ENCODE results near the gene BCAS3.

BCAS3 gene

DNA sequence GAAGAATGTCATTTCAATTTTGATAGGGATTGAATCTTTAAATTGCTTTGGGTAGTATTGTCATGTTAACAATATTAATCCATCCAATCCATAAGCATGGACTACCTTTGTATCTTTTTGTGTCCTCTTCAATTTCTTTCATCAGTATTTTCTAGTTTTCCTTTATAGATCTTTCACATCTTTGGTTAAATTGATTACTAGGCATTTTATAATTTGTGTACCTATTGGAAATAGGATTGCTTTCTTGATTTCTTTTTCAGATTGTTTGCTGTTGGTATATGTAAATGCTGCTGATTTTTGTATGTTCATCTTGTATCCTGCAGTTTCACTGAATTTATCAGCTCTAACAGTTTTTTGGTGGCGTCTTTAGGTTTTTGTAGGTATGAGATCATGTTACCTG lies 24.1 kb upstream of the BCAS3 start:
- TF ChIP-seq TOX (CRISPR knock-in tag; IDR thresholded peaks at IDR 0.05; ENCODE audit: borderline replicate concordance): no peak
- TF ChIP-seq ZNF565 (CRISPR knock-in tag; conservative IDR thresholded peaks at IDR 0.05; ENCODE audit: low read depth): no peak
- TF ChIP-seq, protein P1, sequence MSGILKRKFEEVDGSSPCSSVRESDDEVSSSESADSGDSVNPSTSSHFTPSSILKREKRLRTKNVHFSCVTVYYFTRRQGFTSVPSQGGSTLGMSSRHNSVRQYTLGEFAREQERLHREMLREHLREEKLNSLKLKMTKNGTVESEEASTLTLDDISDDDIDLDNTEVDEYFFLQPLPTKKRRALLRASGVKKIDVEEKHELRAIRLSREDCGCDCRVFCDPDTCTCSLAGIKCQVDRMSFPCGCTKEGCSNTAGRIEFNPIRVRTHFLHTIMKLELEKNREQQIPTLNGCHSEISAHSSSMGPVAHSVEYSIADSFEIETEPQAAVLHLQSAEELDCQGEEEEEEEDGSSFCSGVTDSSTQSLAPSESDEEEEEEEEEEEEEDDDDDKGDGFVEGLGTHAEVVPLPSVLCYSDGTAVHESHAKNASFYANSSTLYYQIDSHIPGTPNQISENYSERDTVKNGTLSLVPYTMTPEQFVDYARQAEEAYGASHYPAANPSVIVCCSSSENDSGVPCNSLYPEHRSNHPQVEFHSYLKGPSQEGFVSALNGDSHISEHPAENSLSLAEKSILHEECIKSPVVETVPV (CRISPR knock-in tag; IDR thresholded peaks at IDR 0.05): no peak
- TF ChIP-seq PPARA (CRISPR knock-in tag; IDR thresholded peaks at IDR 0.05; ENCODE audit: borderline replicate concordance): no peak
- TF ChIP-seq, protein P2, sequence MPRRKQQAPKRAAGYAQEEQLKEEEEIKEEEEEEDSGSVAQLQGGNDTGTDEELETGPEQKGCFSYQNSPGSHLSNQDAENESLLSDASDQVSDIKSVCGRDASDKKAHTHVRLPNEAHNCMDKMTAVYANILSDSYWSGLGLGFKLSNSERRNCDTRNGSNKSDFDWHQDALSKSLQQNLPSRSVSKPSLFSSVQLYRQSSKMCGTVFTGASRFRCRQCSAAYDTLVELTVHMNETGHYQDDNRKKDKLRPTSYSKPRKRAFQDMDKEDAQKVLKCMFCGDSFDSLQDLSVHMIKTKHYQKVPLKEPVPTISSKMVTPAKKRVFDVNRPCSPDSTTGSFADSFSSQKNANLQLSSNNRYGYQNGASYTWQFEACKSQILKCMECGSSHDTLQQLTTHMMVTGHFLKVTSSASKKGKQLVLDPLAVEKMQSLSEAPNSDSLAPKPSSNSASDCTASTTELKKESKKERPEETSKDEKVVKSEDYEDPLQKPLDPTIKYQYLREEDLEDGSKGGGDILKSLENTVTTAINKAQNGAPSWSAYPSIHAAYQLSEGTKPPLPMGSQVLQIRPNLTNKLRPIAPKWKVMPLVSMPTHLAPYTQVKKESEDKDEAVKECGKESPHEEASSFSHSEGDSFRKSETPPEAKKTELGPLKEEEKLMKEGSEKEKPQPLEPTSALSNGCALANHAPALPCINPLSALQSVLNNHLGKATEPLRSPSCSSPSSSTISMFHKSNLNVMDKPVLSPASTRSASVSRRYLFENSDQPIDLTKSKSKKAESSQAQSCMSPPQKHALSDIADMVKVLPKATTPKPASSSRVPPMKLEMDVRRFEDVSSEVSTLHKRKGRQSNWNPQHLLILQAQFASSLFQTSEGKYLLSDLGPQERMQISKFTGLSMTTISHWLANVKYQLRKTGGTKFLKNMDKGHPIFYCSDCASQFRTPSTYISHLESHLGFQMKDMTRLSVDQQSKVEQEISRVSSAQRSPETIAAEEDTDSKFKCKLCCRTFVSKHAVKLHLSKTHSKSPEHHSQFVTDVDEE (CRISPR knock-in tag; IDR thresholded peaks at IDR 0.05): no peak
- no peak for TF ChIP-seq OSR1 (CRISPR knock-in tag; IDR thresholded peaks at IDR 0.05)
- no peak for TF ChIP-seq GLIS3 (CRISPR knock-in tag; IDR thresholded peaks at IDR 0.05)
- no peak for TF ChIP-seq ZFP30 (CRISPR knock-in tag; IDR thresholded peaks at IDR 0.05)
- TF ChIP-seq SNAI2 (CRISPR knock-in tag; IDR thresholded peaks at IDR 0.05): no peak
- TF ChIP-seq TCF4 (CRISPR knock-in tag; IDR thresholded peaks at IDR 0.05; ENCODE audit: borderline replicate concordance): no peak
- TF ChIP-seq BACH2 (CRISPR knock-in tag; IDR thresholded peaks at IDR 0.05; ENCODE audit: borderline replicate concordance): no peak
- no peak for TF ChIP-seq ZC3H10 (CRISPR knock-in tag; IDR thresholded peaks at IDR 0.05)
- TF ChIP-seq PATZ1 (CRISPR knock-in tag; IDR thresholded peaks at IDR 0.05; ENCODE audit: borderline replicate concordance): no peak
- no peak for TF ChIP-seq RARB (CRISPR knock-in tag; IDR thresholded peaks at IDR 0.05)
- no peak for TF ChIP-seq ISL1 (CRISPR knock-in tag; IDR thresholded peaks at IDR 0.05)
- TF ChIP-seq, protein P3, sequence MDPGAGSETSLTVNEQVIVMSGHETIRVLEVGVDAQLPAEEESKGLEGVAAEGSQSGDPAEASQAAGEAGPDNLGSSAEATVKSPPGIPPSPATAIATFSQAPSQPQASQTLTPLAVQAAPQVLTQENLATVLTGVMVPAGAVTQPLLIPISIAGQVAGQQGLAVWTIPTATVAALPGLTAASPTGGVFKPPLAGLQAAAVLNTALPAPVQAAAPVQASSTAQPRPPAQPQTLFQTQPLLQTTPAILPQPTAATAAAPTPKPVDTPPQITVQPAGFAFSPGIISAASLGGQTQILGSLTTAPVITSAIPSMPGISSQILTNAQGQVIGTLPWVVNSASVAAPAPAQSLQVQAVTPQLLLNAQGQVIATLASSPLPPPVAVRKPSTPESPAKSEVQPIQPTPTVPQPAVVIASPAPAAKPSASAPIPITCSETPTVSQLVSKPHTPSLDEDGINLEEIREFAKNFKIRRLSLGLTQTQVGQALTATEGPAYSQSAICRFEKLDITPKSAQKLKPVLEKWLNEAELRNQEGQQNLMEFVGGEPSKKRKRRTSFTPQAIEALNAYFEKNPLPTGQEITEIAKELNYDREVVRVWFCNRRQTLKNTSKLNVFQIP (CRISPR knock-in tag; IDR thresholded peaks at IDR 0.05; ENCODE audit: borderline replicate concordance, low read depth): no peak
- TF ChIP-seq, protein P4, sequence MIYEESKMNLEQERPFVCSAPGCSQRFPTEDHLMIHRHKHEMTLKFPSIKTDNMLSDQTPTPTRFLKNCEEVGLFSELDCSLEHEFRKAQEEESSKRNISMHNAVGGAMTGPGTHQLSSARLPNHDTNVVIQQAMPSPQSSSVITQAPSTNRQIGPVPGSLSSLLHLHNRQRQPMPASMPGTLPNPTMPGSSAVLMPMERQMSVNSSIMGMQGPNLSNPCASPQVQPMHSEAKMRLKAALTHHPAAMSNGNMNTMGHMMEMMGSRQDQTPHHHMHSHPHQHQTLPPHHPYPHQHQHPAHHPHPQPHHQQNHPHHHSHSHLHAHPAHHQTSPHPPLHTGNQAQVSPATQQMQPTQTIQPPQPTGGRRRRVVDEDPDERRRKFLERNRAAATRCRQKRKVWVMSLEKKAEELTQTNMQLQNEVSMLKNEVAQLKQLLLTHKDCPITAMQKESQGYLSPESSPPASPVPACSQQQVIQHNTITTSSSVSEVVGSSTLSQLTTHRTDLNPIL (CRISPR knock-in tag; IDR thresholded peaks at IDR 0.05; ENCODE audit: low read depth): no peak
- TF ChIP-seq ZFP3 (CRISPR knock-in tag; IDR thresholded peaks at IDR 0.05): no peak
- TF ChIP-seq CSDC2 (CRISPR knock-in tag; IDR thresholded peaks at IDR 0.05): no peak

DNA sequence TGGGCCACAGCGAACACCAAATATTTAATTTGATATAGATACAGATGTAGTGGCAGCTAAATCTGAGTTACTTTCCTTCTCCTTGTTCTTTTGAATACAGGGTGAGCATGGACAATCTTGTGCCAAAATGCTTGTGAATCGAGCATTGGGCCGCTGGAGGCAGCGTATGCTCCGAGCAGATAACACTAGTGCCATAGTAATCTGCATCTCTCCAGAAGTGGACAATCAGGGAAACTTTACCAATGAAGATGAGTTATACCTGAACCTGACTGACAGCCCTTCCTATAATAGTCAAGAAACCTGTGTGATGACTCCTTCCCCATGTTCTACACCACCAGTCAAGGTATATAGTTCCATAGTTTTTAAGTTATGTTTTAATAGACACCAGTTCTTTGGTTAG lies 21.2 kb upstream of the BCAS3 start:
- ATAC-seq: no peak
- no peak for TF ChIP-seq ZFP30 (CRISPR knock-in tag; IDR thresholded peaks at IDR 0.05)
- no peak for TF ChIP-seq ZFP3 (CRISPR knock-in tag; IDR thresholded peaks at IDR 0.05)
- no peak for TF ChIP-seq RARB (CRISPR knock-in tag; IDR thresholded peaks at IDR 0.05)
- TF ChIP-seq ZC3H10 (CRISPR knock-in tag; IDR thresholded peaks at IDR 0.05): no peak
- TF ChIP-seq ZNF70 (CRISPR knock-in tag; IDR thresholded peaks at IDR 0.05): no peak
- TF ChIP-seq TOX (CRISPR knock-in tag; IDR thresholded peaks at IDR 0.05; ENCODE audit: borderline replicate concordance): no peak
- TF ChIP-seq, protein P3 (CRISPR knock-in tag; IDR thresholded peaks at IDR 0.05; ENCODE audit: borderline replicate concordance, low read depth): no peak
- TF ChIP-seq, protein P4 (CRISPR knock-in tag; IDR thresholded peaks at IDR 0.05; ENCODE audit: low read depth): no peak
- TF ChIP-seq OSR1 (CRISPR knock-in tag; IDR thresholded peaks at IDR 0.05): no peak
- TF ChIP-seq BACH2 (CRISPR knock-in tag; IDR thresholded peaks at IDR 0.05; ENCODE audit: borderline replicate concordance): no peak
- TF ChIP-seq ARNTL (CRISPR knock-in tag; IDR thresholded peaks at IDR 0.05; ENCODE audit: borderline replicate concordance, low read depth): no peak
- TF ChIP-seq, protein P1 (CRISPR knock-in tag; IDR thresholded peaks at IDR 0.05): no peak
- TF ChIP-seq ESRRG (CRISPR knock-in tag; IDR thresholded peaks at IDR 0.05): no peak
- no peak for TF ChIP-seq SNAI2 (CRISPR knock-in tag; IDR thresholded peaks at IDR 0.05)
- TF ChIP-seq PATZ1 (CRISPR knock-in tag; IDR thresholded peaks at IDR 0.05; ENCODE audit: borderline replicate concordance): no peak

More for the DNA sequence above, 24.1 kb upstream of the BCAS3 start:
- no peak for ATAC-seq
